Measurements from ENCODE around the gene ARG2.
"Not testable (repeated sequence)": the region's sequence is repeated elsewhere in the genome, so short reads cannot be mapped to it uniquely, and the experiment has no call there.

Gene ARG2

GRCh38 chr14:67579636-67580035 lies 40.1 kb upstream of the ARG2 start:
- DNase-seq = no peak
- TF ChIP-seq POLR2A (IDR thresholded peaks at IDR 0.05; ENCODE audit: low read length) (no peak), GATA1 (IDR thresholded peaks at IDR 0.05; ENCODE audit: low read depth, low read length) (no peak)

GRCh38 chr14:67580336-67581171 lies 39.2 kb upstream of the ARG2 start:
- TF ChIP-seq POLR2A (IDR thresholded peaks at IDR 0.05; ENCODE audit: low read length) (no peak), GATA1 (IDR thresholded peaks at IDR 0.05; ENCODE audit: low read depth, low read length) (no peak)

GRCh38 chr14:67581643-67582042 lies 38.1 kb upstream of the ARG2 start:
- DNase-seq = no peak
- TF ChIP-seq POLR2A (IDR thresholded peaks at IDR 0.05; ENCODE audit: low read length) (no peak), GATA1 (IDR thresholded peaks at IDR 0.05; ENCODE audit: low read depth, low read length) (no peak)

More at GRCh38 chr14:67580336-67581171, 39.2 kb upstream of the ARG2 start:
- no peak for DNase-seq

- DNase-seq = no peak
- TF ChIP-seq GATA1 (IDR thresholded peaks at IDR 0.05; ENCODE audit: low read depth, low read length) (no peak), POLR2A (IDR thresholded peaks at IDR 0.05; ENCODE audit: low read length) (no peak)
These were observed 37.7 kb upstream of the ARG2 start for GRCh38 chr14:67582061-67582460.

- TF ChIP-seq POLR2A (IDR thresholded peaks at IDR 0.05; ENCODE audit: low read length) (no peak), GATA1 (IDR thresholded peaks at IDR 0.05; ENCODE audit: low read depth, low read length) (no peak)
- peak; percentile 65 to 78 for DNase-seq
These were observed 35.7 kb upstream of the ARG2 start for GRCh38 chr14:67583711-67584644.

GRCh38 chr14:67584978-67585377 lies 34.7 kb upstream of the ARG2 start:
- TF ChIP-seq GATA1 (IDR thresholded peaks at IDR 0.05; ENCODE audit: low read depth, low read length) (no peak), POLR2A (IDR thresholded peaks at IDR 0.05; ENCODE audit: low read length) (no peak)

GRCh38 chr14:67586369-67586768 lies 33.4 kb upstream of the ARG2 start:
- DNase-seq = no peak
- TF ChIP-seq POLR2A (IDR thresholded peaks at IDR 0.05; ENCODE audit: low read length) = no peak
- TF ChIP-seq GATA1 (IDR thresholded peaks at IDR 0.05; ENCODE audit: low read depth, low read length) = no peak

More at GRCh38 chr14:67584978-67585377, 34.7 kb upstream of the ARG2 start:
- DNase-seq = no peak

GRCh38 chr14:67589204-67589770 lies 30.4 kb upstream of the ARG2 start:
- no peak for TF ChIP-seq POLR2A (IDR thresholded peaks at IDR 0.05; ENCODE audit: low read length)
- no peak for TF ChIP-seq GATA1 (IDR thresholded peaks at IDR 0.05; ENCODE audit: low read depth, low read length)
- DNase-seq = no peak

GRCh38 chr14:67593650-67594049 lies 26.1 kb upstream of the ARG2 start:
- DNase-seq = not testable (repeated sequence)

GRCh38 chr14:67595392-67595791 lies 24.3 kb upstream of the ARG2 start:
- DNase-seq = no peak
- TF ChIP-seq POLR2A (IDR thresholded peaks at IDR 0.05; ENCODE audit: low read length) (no peak), GATA1 (IDR thresholded peaks at IDR 0.05; ENCODE audit: low read depth, low read length) (no peak)

- no peak for TF ChIP-seq GATA1 (IDR thresholded peaks at IDR 0.05; ENCODE audit: low read depth, low read length)
- peak; percentile 90 for TF ChIP-seq POLR2A (IDR thresholded peaks at IDR 0.05; ENCODE audit: low read length)
- DNase-seq = peak; percentile 93 to 96
These were observed 19.8 kb upstream of the ARG2 start, which contains the start of gene PIGH for GRCh38 chr14:67599698-67600561. TSS of gene PIGH (minus strand) at chr14:67600268. CDS start at chr14:67600203, 65 bp downstream.

- DNase-seq = not testable (repeated sequence)
These were observed 19.2 kb upstream of the ARG2 start for GRCh38 chr14:67600562-67600974.

- TF ChIP-seq POLR2A (IDR thresholded peaks at IDR 0.05; ENCODE audit: low read length) (no peak), GATA1 (IDR thresholded peaks at IDR 0.05; ENCODE audit: low read depth, low read length) (no peak)
- DNase-seq = no peak
These were observed 17.6 kb upstream of the ARG2 start for GRCh38 chr14:67602076-67602475.

All from erythroblast (primary cell).